Caco-2 (cell line): ENCODE results near the gene KRT13. TPM values are rescaled to one million over a fixed set of nuclear protein-coding genes. Genes with fewer than 3 reads are reported as not detected.

Source experiments
- BruUV-seq: library from RNA; stranded (reverse); fragments of 400-500 nt; replicated peaks from 2 replicates; lab custom pipeline; 2021; lab: Mats Ljungman, UMichigan
- CTCF ChIA-PET: fragments of 300-600 bp; sonication (Branson Sonifier 250); formaldehyde crosslinking; loops from one replicate; lab custom pipeline; 2022; ENCODE audit warnings: antibody characterized with exemption; lab: Charles Lee
- POLR2A ChIA-PET: fragments of 300-600 bp; sonication (Branson Sonifier 250); formaldehyde crosslinking; loops from one replicate; lab custom pipeline; 2022; ENCODE audit warnings: antibody characterized with exemption; lab: Charles Lee
- DNase-seq, 2 experiments: peaks; one replicate each; pipeline versions ENCODE4 v3.0.0 to v3.0.0-alpha.2; 2020 to 2022
- H3K27me3 ChIP-seq: replicated peaks from 2 replicates; pipeline ENCODE4 v1.6.0; 2011; ENCODE audit warnings: low read length; ENCODE audit not compliant: control insufficient read depth, insufficient read depth
- H3K36me3 ChIP-seq: 2 replicates; pipeline ENCODE4 v1.5.1; 2011; ENCODE audit warnings: low read length; ENCODE audit not compliant: control insufficient read depth, insufficient read depth
- H3K4me1 ChIP-seq: fragments of 250-450 bp; sonication (Bioruptor Pico); 2 replicates; pipeline ENCODE4 v1.5.1; 2020; ENCODE audit warnings: mild to moderate bottlenecking
- H3K4me3 ChIP-seq: 2 replicates; pipeline ENCODE4 v1.5.1; 2011; ENCODE audit warnings: low read depth, mild to moderate bottlenecking, control low read depth, low read length
- H3K9me3 ChIP-seq: fragments of 250-450 bp; sonication (Bioruptor Pico); 2 replicates; pipeline ENCODE4 v1.5.1; 2020; ENCODE audit warnings: mild to moderate bottlenecking, moderate library complexity
- H3K27ac Mint-ChIP-seq: one replicate; pipeline ENCODE4 v1.8.0; 2022; ENCODE audit warnings: mixed read lengths; ENCODE audit not compliant: unreplicated experiment
- H3K27me3 Mint-ChIP-seq: one replicate; pipeline ENCODE4 v1.8.0; 2022; ENCODE audit warnings: mixed read lengths; ENCODE audit not compliant: insufficient read depth, unreplicated experiment
- H3K36me3 Mint-ChIP-seq: one replicate; pipeline ENCODE4 v1.8.0; 2022; ENCODE audit warnings: mild to moderate bottlenecking, mixed read lengths; ENCODE audit not compliant: insufficient read depth, unreplicated experiment
- H3K4me1 Mint-ChIP-seq: one replicate; pipeline ENCODE4 v1.8.0; 2022; ENCODE audit warnings: low read depth, mixed read lengths; ENCODE audit not compliant: unreplicated experiment
- H3K4me3 Mint-ChIP-seq: one replicate; pipeline ENCODE4 v1.8.0; 2022; ENCODE audit warnings: mild to moderate bottlenecking, moderate library complexity, mixed read lengths; ENCODE audit not compliant: unreplicated experiment
- H3K9me3 Mint-ChIP-seq: one replicate; pipeline ENCODE4 v1.8.0; 2022; ENCODE audit warnings: mixed read lengths; ENCODE audit not compliant: unreplicated experiment
- CTCF ChIP-seq, 2 experiments: fragments of 200-600 bp in 1 of 2; IDR thresholded peaks; 1 replicate in 1 of 2; 2 replicates in 1 of 2; pipeline versions ENCODE4 v1.5.1 to v1.8.0; 2011 to 2022; ENCODE audit warnings: antibody characterized with exemption in 1 of 2, control low read depth in 1 of 2, inconsistent platforms in 1 of 2, low read depth in 1 of 2, low read length in 1 of 2, mild to moderate bottlenecking in 1 of 2, moderate library complexity in 1 of 2; ENCODE audit not compliant: insufficient read depth in 1 of 2, severe bottlenecking in 1 of 2, unreplicated experiment in 1 of 2
- intact Hi-C: fragments of 100-400 bp; cut with micrococcal nuclease; formaldehyde crosslinking; loops from one replicate; pipeline ENCODE4 v1.10.0; 2022; ENCODE audit not compliant: unreplicated experiment
- total RNA-seq: library from RNA; stranded (reverse); gene quantifications from 2 replicates; pipeline ENCODE4 v1.2.3, GENCODE V29; 2022

Gene KRT13
- total RNA-seq, 1 experiment from 2014 or later = not detected

DNA sequence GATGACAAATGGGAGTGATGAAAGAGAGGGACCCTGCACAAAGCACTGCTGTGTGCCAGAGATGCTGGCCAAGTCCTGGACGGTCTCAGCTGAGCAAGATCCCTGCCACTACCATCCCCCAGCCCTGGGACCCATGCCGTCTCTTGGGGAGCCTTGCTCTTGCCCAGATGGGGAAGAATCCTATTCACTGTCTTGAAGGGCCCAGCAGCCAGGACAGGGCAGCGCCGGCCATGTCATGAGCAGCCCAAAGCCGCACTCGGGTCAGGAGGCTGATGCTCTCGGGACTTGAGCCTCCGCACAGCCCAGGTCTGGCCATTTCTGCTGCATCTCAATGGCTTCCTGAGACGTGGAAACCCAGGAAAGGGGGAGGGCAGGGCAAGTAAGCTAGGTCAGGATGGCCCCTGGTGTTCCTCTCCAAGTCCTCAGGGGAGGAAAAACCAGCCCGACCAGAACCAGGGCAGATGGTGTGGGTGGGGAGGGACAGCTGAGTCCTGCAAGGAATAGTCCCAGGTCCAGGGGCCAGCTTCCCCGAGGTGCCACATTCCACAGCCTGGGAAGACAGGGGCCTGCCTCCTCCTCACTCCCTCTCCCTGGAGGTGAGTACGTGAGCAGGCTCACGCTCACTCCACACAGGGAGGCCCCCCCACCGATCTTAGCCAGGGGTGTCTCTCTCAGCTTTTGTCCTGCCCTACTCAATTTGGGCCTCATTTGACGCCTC is 30.5 kb upstream of the KRT13 start:
- peak overlapping the region; percentile 91 for H3K27ac Mint-ChIP-seq
- H3K9me3 Mint-ChIP-seq = no peaks in the 10 kb centered on the region
- Histone ChIP-seq H3K4me1 (peaks cover 69% of the 10 kb centered on the region), H3K4me3 (no peak overlapping the region), H3K9me3 (no peaks in the 10 kb centered on the region), H3K27me3 (no peaks in the 10 kb centered on the region), H3K36me3 (no peaks in the 10 kb centered on the region)
- no peaks in the 10 kb centered on the region for H3K27me3 Mint-ChIP-seq
- ChIA-PET CTCF (interaction anchor here (0.6 to 1.4 kb wide), 9 partner anchors 8 to 127 kb away, joined by 3 to 13 read pairs (median 3); partner anchors contain the start of gene KRT19), POLR2A (interaction anchor here (0.6 to 1.8 kb wide), 6 partner anchors 8 to 717 kb away, joined by 3 to 8 read pairs (median 4); partner anchors contain the start of gene KRT19)
- DNase-seq = peak; percentile 95 to 99
- no TSS peak for BruUV-seq
- intact Hi-C loops = loop anchor here (1.0 kb wide), 2 partner anchors 8 kb away; partner anchors contain the start of gene KRT19
- H3K4me1 Mint-ChIP-seq = peaks cover 78% of the 10 kb centered on the region
- peaks cover 15% of the 10 kb centered on the region for H3K36me3 Mint-ChIP-seq
- H3K4me3 Mint-ChIP-seq = peak overlapping the region; percentile 43
- no peak for TF ChIP-seq CTCF (IDR thresholded peaks at IDR 0.05; ENCODE audit: insufficient read depth in 1 of 2, low read depth in 1 of 2, low read length in 1 of 2, severe bottlenecking in 1 of 2, unreplicated experiment in 1 of 2)

- Mint-ChIP-seq H3K4me3 (peak overlapping the region; percentile 42), H3K9me3 (no peaks in the 10 kb centered on the region), H3K4me1 (peaks cover 74% of the 10 kb centered on the region), H3K36me3 (peaks cover 15% of the 10 kb centered on the region), H3K27me3 (no peaks in the 10 kb centered on the region), H3K27ac (peak overlapping the region; percentile 91)
- H3K36me3 ChIP-seq = no peaks in the 10 kb centered on the region
- peaks cover 69% of the 10 kb centered on the region for H3K4me1 ChIP-seq
- no peaks in the 10 kb centered on the region for H3K9me3 ChIP-seq
- no peak overlapping the region for H3K4me3 ChIP-seq
- ChIA-PET POLR2A (interaction anchor here (0.6 to 1.8 kb wide), 5 partner anchors 7 to 716 kb away, joined by 3 to 8 read pairs (median 4); partner anchors contain the start of gene KRT19), CTCF (interaction anchor here (1.0 to 1.3 kb wide), 3 partner anchors 10 to 32 kb away, joined by 3 to 7 read pairs (median 7); no protein-coding TSS in a partner anchor)
- H3K27me3 ChIP-seq = no peaks in the 10 kb centered on the region
- peak in 1 of 2 experiments; percentile 34 for TF ChIP-seq CTCF (IDR thresholded peaks at IDR 0.05; ENCODE audit: insufficient read depth in 1 of 2, low read depth in 1 of 2, low read length in 1 of 2, severe bottlenecking in 1 of 2, unreplicated experiment in 1 of 2)
- DNase-seq = no peak
- BruUV-seq = no TSS peak
- intact Hi-C loops = no loop called here
These were observed 29.6 kb upstream of the KRT13 start for GRCh38 chr17:41534899-41535546.

GRCh38 chr17:41533613-41534012 is 28.2 kb upstream of the KRT13 start:
- peaks cover 23% of the 10 kb centered on the region for H3K36me3 Mint-ChIP-seq
- no TSS peak for BruUV-seq
- H3K4me3 Mint-ChIP-seq = no peak overlapping the region
- intact Hi-C loops = no loop called here
- ChIA-PET CTCF (interaction anchor here (0.6 to 1.5 kb wide), 3 partner anchors 8 to 15 kb away, joined by 3 to 5 read pairs (median 3); no protein-coding TSS in a partner anchor), POLR2A (interaction anchor here (0.6 kb wide), 1 partner anchor 627 kb away, joined by 3 read pairs; no protein-coding TSS in a partner anchor)
- TF ChIP-seq CTCF (IDR thresholded peaks at IDR 0.05; ENCODE audit: insufficient read depth in 1 of 2, low read depth in 1 of 2, low read length in 1 of 2, severe bottlenecking in 1 of 2, unreplicated experiment in 1 of 2) = no peak
- no peak for DNase-seq
- no peaks in the 10 kb centered on the region for H3K9me3 Mint-ChIP-seq
- no peak overlapping the region for H3K27ac Mint-ChIP-seq
- 0 out of 2 replicates have a peak, but pooled peaks cover 4% of the 10 kb centered on the region for H3K9me3 ChIP-seq
- peaks cover 71% of the 10 kb centered on the region for H3K4me1 ChIP-seq
- H3K36me3 ChIP-seq = no peaks in the 10 kb centered on the region
- no peak overlapping the region for H3K4me3 ChIP-seq
- no peaks in the 10 kb centered on the region for H3K27me3 Mint-ChIP-seq
- no peaks in the 10 kb centered on the region for H3K27me3 ChIP-seq
- H3K4me1 Mint-ChIP-seq = peaks cover 74% of the 10 kb centered on the region
